ENCODE results near the gene PLA2G7. TPM values are rescaled to one million over a fixed set of nuclear protein-coding genes. Genes with fewer than 3 reads are reported as not detected.

Gene PLA2G7
- total RNA-seq, 2 experiments from 2014 or later = not detected

DNA sequence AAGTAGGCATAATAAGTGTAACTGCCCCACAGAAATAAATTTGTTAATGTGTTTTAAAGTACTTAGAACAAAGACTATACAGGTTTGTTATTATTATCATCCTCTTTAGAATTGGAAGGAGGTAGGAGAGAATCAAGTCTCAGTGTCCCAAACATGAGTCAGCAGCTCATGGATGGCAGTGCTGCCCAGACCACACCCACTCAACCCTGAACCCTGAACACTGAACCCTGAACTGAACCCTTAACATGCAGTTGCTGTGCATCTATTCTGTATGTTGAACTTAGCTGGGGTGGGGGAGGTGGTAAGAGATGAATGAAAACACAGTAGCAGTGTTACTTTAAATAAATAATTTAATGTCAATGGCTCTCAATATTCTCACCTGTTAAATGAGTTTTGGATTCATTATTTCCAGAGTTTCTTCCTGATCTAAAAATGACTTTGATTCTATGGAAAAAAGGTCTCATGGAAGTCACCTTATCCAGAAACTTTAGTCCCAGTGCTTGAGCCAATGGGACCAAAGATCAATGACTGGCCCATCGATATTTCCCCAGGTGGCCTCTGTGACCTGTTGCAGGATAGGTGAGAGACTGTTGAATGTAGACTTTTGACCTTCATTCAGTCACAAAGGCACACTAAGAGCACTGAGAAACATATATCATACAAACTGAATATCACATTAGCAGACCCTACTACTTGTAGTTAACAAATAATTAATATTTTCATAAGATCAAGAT, 8.4 kb upstream of the PLA2G7 start:
- no peak for DNase-seq
- Mint-ChIP-seq H3K9me3 (ENCODE audit: insufficient read depth) (no peaks in the 10 kb centered on the region), H3K4me1 (ENCODE audit: low read depth) (no peaks in the 10 kb centered on the region), H3K27me3 (ENCODE audit: low read depth) (peaks cover 7% of the 10 kb centered on the region), H3K27ac (no peak overlapping the region), H3K4me3 (no peak overlapping the region), H3K36me3 (ENCODE audit: low read depth) (no peaks in the 10 kb centered on the region)
- ChIA-PET POLR2A (no interaction called here), CTCF (no interaction called here)
- no peak for ATAC-seq

- H3K4me3 Mint-ChIP-seq = no peak overlapping the region
- peaks cover 13% of the 10 kb centered on the region for H3K27me3 Mint-ChIP-seq (ENCODE audit: low read depth)
- ATAC-seq (no peak), DNase-seq (no peak)
- POLR2A ChIA-PET = no interaction called here
- CTCF ChIA-PET = no interaction called here
- H3K36me3 Mint-ChIP-seq (ENCODE audit: low read depth) = no peaks in the 10 kb centered on the region
- H3K4me1 Mint-ChIP-seq (ENCODE audit: low read depth) = no peaks in the 10 kb centered on the region
- H3K9me3 Mint-ChIP-seq (ENCODE audit: insufficient read depth) = no peaks in the 10 kb centered on the region
- H3K27ac Mint-ChIP-seq = no peak overlapping the region
These were observed 6.7 kb upstream of the PLA2G7 start for GRCh38 chr6:46741910-46742309.

DNA sequence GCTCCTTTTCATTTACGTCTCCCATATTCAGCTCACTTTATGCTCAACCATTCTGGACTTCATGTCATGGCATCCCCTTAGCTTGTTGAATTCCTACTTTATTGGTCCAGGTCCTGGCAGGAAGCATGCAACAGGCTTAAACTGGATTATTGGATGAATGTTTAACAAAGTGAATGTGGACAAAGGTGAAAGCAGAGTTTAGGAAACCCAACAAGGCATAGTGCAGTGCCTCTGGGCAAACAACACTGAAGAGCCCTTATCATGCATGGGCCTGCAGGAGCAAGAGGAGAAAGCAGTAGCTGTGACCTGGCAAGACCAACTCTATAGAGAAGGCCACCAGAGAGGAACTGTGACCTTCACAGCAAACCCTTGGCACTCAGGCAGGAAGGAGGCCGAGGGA, 6.3 kb upstream of the PLA2G7 start:
- Mint-ChIP-seq H3K4me3 (no peak overlapping the region), H3K9me3 (ENCODE audit: insufficient read depth) (no peaks in the 10 kb centered on the region), H3K4me1 (ENCODE audit: low read depth) (no peaks in the 10 kb centered on the region), H3K36me3 (ENCODE audit: low read depth) (no peaks in the 10 kb centered on the region), H3K27ac (no peak overlapping the region), H3K27me3 (ENCODE audit: low read depth) (peaks cover 16% of the 10 kb centered on the region)
- DNase-seq (no peak), ATAC-seq (no peak)
- POLR2A ChIA-PET = no interaction called here
- CTCF ChIA-PET = no interaction called here

GRCh38 chr6:46736906-46737305, 1.7 kb upstream of the PLA2G7 start:
- CTCF ChIA-PET = no interaction called here
- Mint-ChIP-seq H3K9me3 (ENCODE audit: insufficient read depth) (no peaks in the 10 kb centered on the region), H3K27ac (no peak overlapping the region), H3K27me3 (ENCODE audit: low read depth) (peaks cover 46% of the 10 kb centered on the region), H3K4me3 (no peak overlapping the region), H3K36me3 (ENCODE audit: low read depth) (no peaks in the 10 kb centered on the region), H3K4me1 (ENCODE audit: low read depth) (no peaks in the 10 kb centered on the region)
- no peak for ATAC-seq
- POLR2A ChIA-PET = no interaction called here
- no peak for DNase-seq

GRCh38 chr6:46735720-46736031, 501 bp upstream of the PLA2G7 start:
- Mint-ChIP-seq H3K4me3 (no peak overlapping the region), H3K27me3 (ENCODE audit: low read depth) (peaks cover 51% of the 10 kb centered on the region), H3K27ac (no peak overlapping the region), H3K4me1 (ENCODE audit: low read depth) (no peaks in the 10 kb centered on the region), H3K9me3 (ENCODE audit: insufficient read depth) (no peaks in the 10 kb centered on the region), H3K36me3 (ENCODE audit: low read depth) (no peaks in the 10 kb centered on the region)
- CTCF ChIA-PET = no interaction called here
- ATAC-seq = no peak
- DNase-seq = no peak
- POLR2A ChIA-PET = no interaction called here

GRCh38 chr6:46733341-46733801, 1.8 kb downstream of the PLA2G7 start:
- no peak for ATAC-seq

GRCh38 chr6:46730921-46731461, 4.2 kb downstream of the PLA2G7 start:
- ATAC-seq (no peak), DNase-seq (no peak)
- ChIA-PET POLR2A (no interaction called here), CTCF (no interaction called here)
- Mint-ChIP-seq H3K4me1 (ENCODE audit: low read depth) (no peaks in the 10 kb centered on the region), H3K9me3 (ENCODE audit: insufficient read depth) (no peaks in the 10 kb centered on the region), H3K4me3 (no peak overlapping the region), H3K27ac (no peak overlapping the region), H3K36me3 (ENCODE audit: low read depth) (no peaks in the 10 kb centered on the region), H3K27me3 (ENCODE audit: low read depth) (peaks cover 46% of the 10 kb centered on the region)

More at GRCh38 chr6:46733341-46733801, 1.8 kb downstream of the PLA2G7 start:
- no peaks in the 10 kb centered on the region for H3K9me3 Mint-ChIP-seq (ENCODE audit: insufficient read depth)
- peaks cover 55% of the 10 kb centered on the region for H3K27me3 Mint-ChIP-seq (ENCODE audit: low read depth)
- no peaks in the 10 kb centered on the region for H3K4me1 Mint-ChIP-seq (ENCODE audit: low read depth)
- H3K4me3 Mint-ChIP-seq = no peak overlapping the region
- no peak overlapping the region for H3K27ac Mint-ChIP-seq
- H3K36me3 Mint-ChIP-seq (ENCODE audit: low read depth) = no peaks in the 10 kb centered on the region
- POLR2A ChIA-PET = no interaction called here
- DNase-seq = no peak
- CTCF ChIA-PET = no interaction called here

- ATAC-seq (no peak), DNase-seq (no peak)
- ChIA-PET POLR2A (no interaction called here), CTCF (no interaction called here)
- Mint-ChIP-seq H3K4me1 (ENCODE audit: low read depth) (no peaks in the 10 kb centered on the region), H3K27ac (no peak overlapping the region), H3K27me3 (ENCODE audit: low read depth) (peaks cover 41% of the 10 kb centered on the region), H3K4me3 (no peak overlapping the region), H3K36me3 (ENCODE audit: low read depth) (no peaks in the 10 kb centered on the region), H3K9me3 (ENCODE audit: insufficient read depth) (no peaks in the 10 kb centered on the region)
These were observed 5.3 kb downstream of the PLA2G7 start for GRCh38 chr6:46729787-46730326.

DNA sequence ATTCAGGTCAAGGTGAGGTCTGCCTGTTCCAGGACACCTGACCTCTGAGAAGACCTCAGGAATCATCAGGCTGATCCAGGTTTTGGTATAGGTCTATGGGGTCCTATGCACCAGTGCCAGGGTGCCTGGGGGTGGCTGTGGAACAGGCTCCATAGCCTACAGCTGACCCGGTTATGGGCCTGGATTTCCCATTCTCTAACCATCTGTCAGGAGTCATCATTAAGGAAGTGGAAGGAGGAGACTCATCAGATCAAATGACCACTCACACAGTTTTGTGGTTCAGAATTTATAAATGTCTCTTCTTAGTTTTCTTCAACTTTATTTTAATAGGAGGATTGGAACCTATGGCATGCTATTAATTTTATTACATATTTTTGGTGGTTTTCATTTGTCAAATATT, 14.8 kb downstream of the PLA2G7 start:
- no peak overlapping the region for H3K4me3 Mint-ChIP-seq
- peaks cover 12% of the 10 kb centered on the region for H3K27me3 Mint-ChIP-seq (ENCODE audit: low read depth)
- no peaks in the 10 kb centered on the region for H3K4me1 Mint-ChIP-seq (ENCODE audit: low read depth)
- H3K36me3 Mint-ChIP-seq (ENCODE audit: low read depth) = no peaks in the 10 kb centered on the region
- CTCF ChIA-PET = no interaction called here
- no peaks in the 10 kb centered on the region for H3K9me3 Mint-ChIP-seq (ENCODE audit: insufficient read depth)
- H3K27ac Mint-ChIP-seq = no peak overlapping the region
- DNase-seq (no peak), ATAC-seq (no peak)
- POLR2A ChIA-PET = no interaction called here

DNA sequence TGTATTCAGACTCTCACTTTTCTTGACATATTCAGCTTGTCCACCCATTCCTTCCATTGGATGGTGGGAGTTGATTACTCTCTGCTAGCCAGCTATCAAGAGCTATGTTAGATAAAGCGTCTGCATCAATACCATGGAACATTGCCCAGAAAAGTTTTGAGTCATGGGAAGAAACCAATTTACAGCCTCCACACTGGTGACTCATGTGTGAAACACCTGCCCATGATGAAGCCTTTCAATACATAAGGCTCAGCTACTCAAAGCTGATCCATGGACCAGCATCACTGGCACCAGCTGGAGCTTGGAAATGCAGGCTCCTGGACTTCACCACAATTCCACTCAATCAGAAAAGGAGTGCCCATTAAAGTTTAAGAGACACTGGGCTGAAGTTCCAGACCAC, 16.1 kb downstream of the PLA2G7 start:
- ATAC-seq (no peak), DNase-seq (no peak)
- peaks cover 12% of the 10 kb centered on the region for H3K27me3 Mint-ChIP-seq (ENCODE audit: low read depth)
- no peaks in the 10 kb centered on the region for H3K4me1 Mint-ChIP-seq (ENCODE audit: low read depth)
- no peaks in the 10 kb centered on the region for H3K36me3 Mint-ChIP-seq (ENCODE audit: low read depth)
- H3K4me3 Mint-ChIP-seq = no peak overlapping the region
- ChIA-PET POLR2A (no interaction called here), CTCF (interaction anchor here (0.7 kb wide), 1 partner anchor 84 kb away, joined by 3 read pairs; no protein-coding TSS in a partner anchor)
- H3K27ac Mint-ChIP-seq = no peak overlapping the region
- H3K9me3 Mint-ChIP-seq (ENCODE audit: insufficient read depth) = no peaks in the 10 kb centered on the region

DNA sequence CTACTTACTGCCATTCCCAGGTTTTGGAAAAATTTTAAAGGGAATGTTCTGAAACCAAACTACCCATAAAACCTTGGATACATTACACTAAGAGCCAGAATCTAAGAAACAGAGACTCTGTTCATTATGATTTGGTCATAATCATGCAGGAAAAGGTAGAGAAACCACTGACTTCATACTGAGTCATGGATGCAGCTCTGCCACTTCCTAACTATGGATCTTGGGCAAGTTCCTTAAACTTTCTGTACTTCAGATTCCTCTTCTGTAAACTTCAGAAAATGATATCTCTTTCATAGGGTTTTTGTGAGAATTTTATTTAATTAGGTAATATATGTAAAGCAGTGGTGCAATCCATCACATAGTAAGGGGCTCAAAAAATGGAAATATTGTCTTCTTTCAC, 20.0 kb downstream of the PLA2G7 start:
- H3K36me3 Mint-ChIP-seq (ENCODE audit: low read depth) = no peaks in the 10 kb centered on the region
- POLR2A ChIA-PET = no interaction called here
- H3K27me3 Mint-ChIP-seq (ENCODE audit: low read depth) = peaks cover 6% of the 10 kb centered on the region
- H3K4me1 Mint-ChIP-seq (ENCODE audit: low read depth) = no peaks in the 10 kb centered on the region
- H3K9me3 Mint-ChIP-seq (ENCODE audit: insufficient read depth) = no peaks in the 10 kb centered on the region
- ATAC-seq = no peak
- H3K27ac Mint-ChIP-seq = no peak overlapping the region
- CTCF ChIA-PET = no interaction called here
- no peak overlapping the region for H3K4me3 Mint-ChIP-seq
- DNase-seq = no peak

- Mint-ChIP-seq H3K27me3 (ENCODE audit: low read depth) (peaks cover 2% of the 10 kb centered on the region), H3K9me3 (ENCODE audit: insufficient read depth) (no peaks in the 10 kb centered on the region), H3K36me3 (ENCODE audit: low read depth) (no peaks in the 10 kb centered on the region), H3K4me1 (ENCODE audit: low read depth) (no peaks in the 10 kb centered on the region), H3K27ac (no peak overlapping the region), H3K4me3 (no peak overlapping the region)
- ChIA-PET CTCF (no interaction called here), POLR2A (no interaction called here)
- DNase-seq (no peak), ATAC-seq (no peak)
These were observed 23.7 kb downstream of the PLA2G7 start for GRCh38 chr6:46711491-46711890.

DNA sequence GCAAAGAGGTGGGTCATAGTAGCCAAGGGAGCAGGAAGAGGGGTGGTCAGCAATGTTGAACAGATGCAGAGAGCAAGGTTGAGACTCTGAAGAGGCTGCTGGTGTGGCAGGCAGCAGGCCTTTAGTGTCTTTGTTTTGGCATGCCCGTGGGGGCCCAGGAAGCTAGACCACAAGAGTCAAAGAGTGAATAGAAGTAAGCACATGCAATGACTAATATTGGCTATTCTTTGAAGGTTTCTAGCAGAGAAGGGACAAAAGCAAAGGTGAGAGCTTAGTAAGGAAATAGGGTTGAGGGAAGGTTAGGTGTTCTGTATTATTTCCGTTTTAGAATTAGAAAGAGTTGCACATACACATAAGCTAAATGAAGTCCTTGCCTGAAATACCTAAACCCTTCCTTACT, 28.7 kb downstream of the PLA2G7 start:
- Mint-ChIP-seq H3K36me3 (ENCODE audit: low read depth) (no peaks in the 10 kb centered on the region), H3K27me3 (ENCODE audit: low read depth) (peaks cover 14% of the 10 kb centered on the region), H3K4me3 (no peak overlapping the region), H3K27ac (no peak overlapping the region), H3K9me3 (ENCODE audit: insufficient read depth) (no peaks in the 10 kb centered on the region), H3K4me1 (ENCODE audit: low read depth) (no peaks in the 10 kb centered on the region)
- no peak for ATAC-seq
- CTCF ChIA-PET = no interaction called here
- DNase-seq = no peak
- POLR2A ChIA-PET = no interaction called here

All from activated CD8-positive, alpha-beta T cell treated with anti-CD3 and anti-CD28 coated beads, Interleukin-2, amount 10 ng/mL, durations not matched to agents 7 days and 5 days (primary cell).